Mucosa of descending colon (tissue), 3 donors: ENCODE measurements around the gene PSRC1. TPM values are rescaled to one million over a fixed set of nuclear protein-coding genes. Genes with fewer than 3 reads are reported as not detected.

Experiments
- ATAC-seq: fragments of 200-7000 bp; cut with Tn5 transposase; one replicate; pipeline ENCODE4 v1.9.1; 2020; ENCODE audit warnings: mild to moderate bottlenecking, moderate library complexity
- DNase-seq, 3 donors: peaks; one replicate each; pipeline ENCODE4 v3.0.0-alpha.2; 2020
- H3K36me3 ChIP-seq: fragments of 200-600 bp; one replicate; pipeline ENCODE4 v1.8.0; 2021; ENCODE audit warnings: low read depth, mild to moderate bottlenecking
- H3K4me1 ChIP-seq: fragments of 200-600 bp; one replicate; pipeline ENCODE4 v1.8.0; 2021; ENCODE audit warnings: low read depth, mild to moderate bottlenecking
- H3K4me3 ChIP-seq: fragments of 200-600 bp; one replicate; pipeline ENCODE4 v1.8.0; 2021; ENCODE audit warnings: mild to moderate bottlenecking
- H3K9me3 ChIP-seq: fragments of 200-600 bp; one replicate; pipeline ENCODE4 v1.8.0; 2021; ENCODE audit warnings: mild to moderate bottlenecking
- CTCF ChIP-seq: fragments of 200-600 bp; IDR thresholded peaks from one replicate; pipeline ENCODE4 v1.8.0; 2022; ENCODE audit warnings: antibody characterized with exemption, mild to moderate bottlenecking
- intact Hi-C, 2 donors: fragments of 100-400 bp; cut with DNase I in 1 of 2; cut with micrococcal nuclease in 1 of 2; formaldehyde crosslinking; loops; one replicate each; pipeline versions ENCODE4 v1.11.0 to v1.11.1; 2022; cut with DNase I, micrococcal nuclease
- total RNA-seq, 3 donors: library from RNA; stranded (reverse); fragmentation: NEBNext Ultra II Directional in 2 of 3; extraction: Animal tissue kit (Norgen Biotek cat#: 25700) in 2 of 3; gene quantifications; one replicate each; pipeline versions ENCODE4 v1.2.1 to v1.2.4, GENCODE V29; 2021 to 2023
- donor health status: DM: no; HTN: no; CAD: no; lungs with moderate emphysema.
- donor health status: DM: no; HTN: no; CAD: no.
- donor health status: DM: no; HTN: yes; CAD: no.

The PSRC1 gene
- total RNA-seq, 3 donors from 2014 or later, result 3.4 to 9.0 (median 4.2) TPM

DNA sequence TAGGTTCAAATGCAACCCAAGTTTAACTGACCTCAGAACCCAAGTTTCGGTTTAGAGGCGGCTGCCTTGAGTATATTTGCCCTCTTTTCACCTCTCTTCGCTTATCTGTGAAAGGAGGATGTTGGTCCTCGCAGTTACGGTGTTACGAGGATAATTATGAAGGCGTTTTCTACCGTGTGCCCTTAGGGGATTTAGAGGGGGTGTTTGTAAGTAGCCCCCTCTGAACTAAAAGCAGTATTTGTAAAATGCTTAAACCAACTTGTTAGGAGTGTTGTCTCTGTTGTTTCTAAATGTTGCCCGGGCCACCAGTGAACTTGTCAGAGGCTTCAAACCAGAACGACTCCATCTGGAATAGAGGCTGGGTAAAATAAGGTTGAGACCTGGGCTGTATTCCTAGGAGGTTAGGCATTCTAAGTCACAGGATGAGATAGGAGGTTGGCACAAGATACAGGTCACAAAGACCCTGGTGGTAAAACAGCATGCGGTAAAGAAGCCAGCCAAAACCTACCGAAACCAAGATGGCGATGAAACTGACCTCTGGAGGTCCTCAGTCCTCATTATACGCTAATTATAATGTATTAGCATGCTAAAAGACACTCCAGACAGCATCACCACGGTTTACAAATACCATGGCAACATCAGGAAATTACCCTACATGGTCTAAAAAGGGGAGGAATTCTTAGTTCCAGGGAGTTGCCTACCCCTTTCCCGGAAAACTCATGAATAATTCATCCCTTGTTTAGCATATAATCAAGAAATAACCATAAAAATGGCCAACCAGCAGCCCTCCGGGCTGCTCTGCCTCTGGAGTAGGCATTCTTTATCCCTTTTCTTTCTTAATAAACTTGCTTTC is 1.0 kb upstream of the PSRC1 start:
- ATAC-seq (peak; percentile 27), DNase-seq (no peak)
- intact Hi-C loops, result no loop called here
- no peaks in the 10 kb centered on the region for H3K9me3 ChIP-seq
- peaks cover 12% of the 10 kb centered on the region for H3K4me1 ChIP-seq
- H3K36me3 ChIP-seq, result no peaks in the 10 kb centered on the region
- no peak for TF ChIP-seq CTCF
- H3K4me3 ChIP-seq, result peak overlapping the region; percentile 34

GRCh38 chr1:109282497-109282951 is 421 bp downstream of the PSRC1 start:
- peak; percentile 18 for ATAC-seq
- peaks cover 16% of the 10 kb centered on the region for H3K4me1 ChIP-seq
- no peaks in the 10 kb centered on the region for H3K36me3 ChIP-seq
- DNase-seq, result no peak
- no peaks in the 10 kb centered on the region for H3K9me3 ChIP-seq
- no peak for TF ChIP-seq CTCF
- no peak overlapping the region for H3K4me3 ChIP-seq
- intact Hi-C loops, result no loop called here

DNA sequence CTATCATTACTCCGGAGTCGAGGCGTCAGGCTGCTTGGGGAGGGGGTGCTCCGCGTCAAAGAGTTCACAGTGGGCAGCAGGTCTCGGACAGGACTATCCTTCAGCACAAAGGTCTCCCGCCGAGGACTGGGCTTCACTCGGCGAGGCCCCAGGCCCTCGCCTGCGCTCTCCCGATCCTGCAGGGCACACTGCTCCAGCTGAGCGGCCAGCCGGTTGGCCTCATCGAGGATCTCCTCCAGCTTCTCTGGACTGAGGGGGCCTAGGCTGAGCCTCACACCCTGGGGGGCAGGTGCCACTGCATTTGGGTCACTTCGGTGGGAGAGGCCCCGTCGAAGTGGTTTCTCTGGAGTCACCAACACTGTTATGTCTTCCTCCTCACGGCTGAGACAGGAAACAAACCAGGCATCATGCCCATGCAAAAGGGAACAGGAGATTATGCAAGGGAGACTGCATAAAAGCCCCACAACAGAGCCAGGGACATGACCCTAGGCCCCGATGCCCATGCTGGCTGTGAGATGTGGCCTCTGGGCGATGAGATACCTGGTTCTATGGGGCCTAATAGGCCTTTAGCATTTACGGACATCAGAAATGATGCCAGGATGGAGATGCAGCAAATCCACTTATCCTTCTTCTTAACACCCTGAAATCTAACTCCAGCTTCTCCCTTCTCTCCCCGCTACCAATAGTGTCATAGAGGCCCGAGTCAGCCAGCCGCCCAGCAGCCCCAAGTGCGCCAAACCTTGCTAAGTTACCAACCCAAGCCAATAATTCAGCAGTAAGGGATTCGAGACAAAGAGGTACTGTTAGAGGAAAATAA is 1.1 kb downstream of the PSRC1 start:
- DNase-seq (no peak), ATAC-seq (no peak)
- H3K4me1 ChIP-seq, result peaks cover 21% of the 10 kb centered on the region
- intact Hi-C loops, result no loop called here
- no peaks in the 10 kb centered on the region for H3K9me3 ChIP-seq
- H3K4me3 ChIP-seq, result no peak overlapping the region
- no peaks in the 10 kb centered on the region for H3K36me3 ChIP-seq
- TF ChIP-seq CTCF, result no peak

- TF ChIP-seq CTCF, result no peak
- H3K4me1 ChIP-seq, result peaks cover 21% of the 10 kb centered on the region
- H3K36me3 ChIP-seq, result no peaks in the 10 kb centered on the region
- ATAC-seq (no peak), DNase-seq (no peak)
- H3K9me3 ChIP-seq, result no peaks in the 10 kb centered on the region
- intact Hi-C loops, result no loop called here
- H3K4me3 ChIP-seq, result no peak overlapping the region
Observed at GRCh38 chr1:109280862-109281261, 2.1 kb downstream of the PSRC1 start.

DNA sequence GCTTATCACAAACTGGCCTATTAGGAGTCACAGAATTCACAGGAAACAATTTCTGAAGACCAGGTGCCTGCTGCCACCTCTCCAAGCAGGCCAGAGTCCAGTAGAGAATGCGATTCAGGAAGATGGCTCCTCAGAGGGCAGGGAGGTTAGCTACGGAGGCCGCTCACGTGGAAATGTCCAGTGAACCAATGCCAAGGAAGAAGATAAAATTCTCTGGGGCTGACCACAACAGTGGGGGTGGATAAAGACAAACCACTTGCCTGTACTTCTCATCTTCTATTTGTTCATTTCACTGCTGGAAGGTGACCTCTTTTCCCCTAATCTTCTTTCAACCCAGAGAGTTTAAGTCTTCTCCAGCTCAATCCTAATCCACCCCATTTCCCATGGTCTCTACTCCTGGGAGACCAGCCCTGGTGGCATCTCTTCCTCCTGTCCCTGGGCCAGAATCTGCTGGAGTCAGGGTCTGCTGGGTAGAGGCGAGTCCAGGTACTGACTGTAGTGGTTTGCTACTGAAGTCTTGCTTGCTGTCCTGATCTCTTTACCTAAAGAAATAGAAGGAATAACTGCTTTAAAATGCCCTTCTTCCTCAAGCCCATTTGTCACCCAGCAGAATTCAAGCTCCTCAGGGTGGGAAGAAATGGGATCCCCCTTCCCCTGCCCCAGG is 3.2 kb downstream of the PSRC1 start:
- intact Hi-C loops, result loop anchor here in 1 of 2 donors (5.0 kb wide), 1 partner anchor 118 kb away; the partner anchor contains the start of gene SORT1
- H3K4me1 ChIP-seq, result peaks cover 21% of the 10 kb centered on the region
- H3K9me3 ChIP-seq, result no peaks in the 10 kb centered on the region
- H3K36me3 ChIP-seq, result no peaks in the 10 kb centered on the region
- no peak for TF ChIP-seq CTCF
- H3K4me3 ChIP-seq, result no peak overlapping the region
- ATAC-seq (no peak), DNase-seq (no peak)
